ENCODE results near the gene OPN4.

The OPN4 gene

DNA sequence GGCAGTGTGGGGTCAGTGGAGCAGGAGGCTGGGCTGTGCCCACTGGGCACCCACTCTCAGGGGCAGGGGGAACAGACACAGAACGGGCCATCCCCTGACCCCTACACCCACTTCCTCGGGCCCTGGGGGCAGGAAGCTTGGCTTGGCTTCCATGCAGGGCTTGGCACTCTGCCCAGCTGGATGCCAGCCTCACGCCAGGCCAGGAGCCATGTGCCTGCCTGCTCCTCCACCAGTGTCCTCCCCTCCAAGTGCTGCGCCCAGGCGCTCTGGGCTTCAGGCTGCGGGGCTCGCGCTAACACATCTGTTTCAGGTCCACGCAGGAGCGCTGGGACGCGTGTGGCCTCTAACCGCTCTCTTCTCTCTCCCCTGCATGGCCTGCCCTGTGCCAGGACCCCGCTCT is 26.7 kb downstream of the OPN4 start:
- no peak for DNase-seq

DNA sequence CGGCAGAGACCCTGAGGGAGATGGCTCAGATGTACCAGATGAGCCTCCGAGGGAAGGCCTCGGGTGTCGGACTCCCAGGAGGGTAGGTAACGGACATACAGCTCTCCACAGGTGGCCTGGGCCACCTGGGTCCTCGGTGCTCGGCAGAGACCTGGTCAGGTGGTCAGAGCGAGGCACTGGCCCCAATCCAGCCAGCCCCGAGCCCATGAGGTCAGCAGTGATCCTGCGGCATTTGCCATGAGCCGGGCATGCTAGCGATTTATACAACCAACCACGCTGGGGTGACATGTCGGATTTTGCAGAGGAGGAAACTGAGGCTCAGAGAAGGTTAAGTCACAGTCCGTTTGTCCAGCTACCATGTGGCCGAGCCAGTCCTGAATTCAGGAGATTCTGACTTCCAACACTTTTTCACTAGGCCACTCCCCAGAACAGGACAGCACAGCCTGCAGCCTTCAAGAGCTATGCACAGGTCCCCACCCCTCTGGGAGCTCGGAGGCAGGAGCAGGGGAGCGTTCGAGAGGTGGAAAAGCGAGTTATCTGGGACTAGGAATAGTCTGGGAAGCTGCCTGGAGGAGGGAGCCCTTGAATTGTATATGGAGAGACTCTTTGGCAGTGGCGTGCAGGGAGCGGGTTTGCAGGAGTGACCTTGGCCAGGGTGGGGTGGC is 27.5 kb downstream of the OPN4 start:
- DNase-seq = no peak

DNA sequence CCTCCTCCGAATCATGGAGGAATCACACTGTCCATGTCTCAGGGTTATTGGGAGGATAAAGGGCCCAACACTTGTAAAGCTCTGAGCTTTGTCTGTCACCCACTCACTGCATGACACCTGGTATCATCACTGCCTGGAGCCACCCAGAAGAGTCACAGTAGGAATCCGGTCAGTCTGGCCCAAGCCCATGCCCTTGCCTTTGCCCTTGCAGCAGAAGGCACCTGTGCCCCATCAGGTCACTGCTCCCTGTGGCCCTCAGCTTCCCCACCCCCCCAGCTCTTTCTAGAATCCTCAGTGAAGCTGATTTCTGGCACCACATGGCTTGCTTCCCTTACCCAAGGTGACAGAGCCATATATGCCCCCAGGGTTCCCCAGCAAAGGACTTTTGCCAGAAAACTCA is 28.3 kb downstream of the OPN4 start:
- no peak for DNase-seq

DNA sequence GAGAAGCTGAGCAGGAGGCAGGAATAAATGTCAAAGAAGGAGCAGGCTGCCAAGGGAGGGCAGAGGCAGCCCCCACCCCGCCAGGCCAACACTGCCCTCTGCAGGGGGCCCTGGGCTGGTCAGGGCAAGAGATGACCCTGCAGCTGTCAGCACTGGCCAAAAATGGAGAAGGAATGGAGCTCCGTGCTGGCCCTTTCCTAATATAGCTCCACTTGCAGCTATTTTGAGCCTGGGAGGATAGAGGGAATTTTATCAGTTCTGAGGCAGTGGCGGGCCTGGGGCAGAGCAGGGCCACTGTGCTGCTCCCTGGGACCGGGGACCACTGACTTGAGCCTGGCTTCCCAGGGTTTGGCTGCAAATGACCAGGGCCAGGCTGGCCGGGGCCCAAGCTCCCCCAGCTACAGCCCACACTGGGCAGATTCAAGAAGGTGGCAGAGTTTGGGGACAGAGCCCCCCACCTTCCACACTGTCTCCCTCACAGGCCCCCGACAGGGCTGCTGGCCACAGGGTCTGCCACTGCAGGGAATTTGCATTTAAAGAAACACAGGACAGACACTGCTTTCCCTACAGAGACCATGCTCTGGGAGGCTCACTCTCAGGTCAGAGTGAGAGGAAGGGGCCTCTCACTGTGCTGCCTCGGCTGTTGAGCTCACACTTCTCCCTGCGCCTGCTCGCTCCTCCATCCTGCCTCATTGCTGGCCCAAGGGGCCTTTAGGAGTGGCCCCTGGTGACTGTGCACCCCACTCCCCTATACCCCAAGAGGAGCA is 30.2 kb downstream of the OPN4 start:
- no peak for DNase-seq

DNA sequence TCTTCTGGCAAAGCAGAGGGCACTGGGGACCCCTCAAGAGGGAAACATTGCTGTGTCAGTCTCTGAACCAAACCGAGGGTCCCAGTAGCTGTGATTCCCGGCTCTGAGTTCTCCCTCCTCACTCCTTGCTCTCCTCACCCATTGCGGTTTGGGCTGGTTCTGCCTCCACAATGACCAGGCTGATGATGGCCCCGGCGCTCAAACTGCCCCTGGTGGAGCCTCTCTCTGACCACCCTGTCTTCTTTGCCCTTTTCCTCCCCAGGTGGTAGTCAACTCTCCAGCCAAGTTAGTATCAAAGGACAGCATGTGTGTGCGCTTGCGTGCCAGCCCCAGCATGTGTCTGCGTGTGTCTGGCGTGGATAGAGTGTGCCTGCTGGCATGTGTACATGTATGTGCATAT is 31.1 kb downstream of the OPN4 start:
- no peak for DNase-seq

DNA sequence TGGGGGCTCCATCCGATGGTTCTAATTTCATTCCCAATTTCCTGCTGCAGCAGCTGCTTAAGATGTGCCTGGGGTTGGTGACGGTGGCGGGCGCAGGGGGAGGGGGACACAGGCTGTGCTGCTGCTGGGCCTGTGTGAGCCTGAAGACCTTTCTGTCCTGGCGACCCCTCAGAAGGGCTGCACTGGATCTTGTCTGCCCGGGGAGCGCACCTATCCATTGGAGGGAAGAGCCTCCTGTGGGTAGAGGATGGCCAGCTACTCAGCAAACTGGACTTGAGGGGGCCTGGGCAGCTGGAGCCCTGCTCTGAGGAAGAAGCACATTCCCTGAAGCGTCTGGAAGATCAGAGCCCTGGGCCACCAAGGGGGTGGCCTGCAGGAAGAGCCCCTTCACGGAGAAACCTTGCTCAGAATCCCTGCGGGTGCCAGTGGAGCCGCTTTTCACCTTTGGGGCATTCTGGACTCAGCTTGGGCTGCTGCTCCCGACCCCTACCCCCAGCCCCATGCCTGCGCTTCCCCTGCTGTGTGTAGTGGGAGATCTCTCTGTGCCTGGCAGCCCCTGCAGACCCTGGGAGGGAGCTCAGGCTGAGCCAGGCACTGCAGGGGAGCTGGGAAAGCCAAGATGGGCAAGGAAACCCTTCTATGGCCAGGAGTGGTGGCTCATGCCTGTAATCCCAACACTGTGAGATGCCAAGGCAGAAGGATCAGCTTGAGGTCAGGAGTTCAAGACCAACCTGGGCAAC is 31.7 kb downstream of the OPN4 start:
- DNase-seq = no peak

DNA sequence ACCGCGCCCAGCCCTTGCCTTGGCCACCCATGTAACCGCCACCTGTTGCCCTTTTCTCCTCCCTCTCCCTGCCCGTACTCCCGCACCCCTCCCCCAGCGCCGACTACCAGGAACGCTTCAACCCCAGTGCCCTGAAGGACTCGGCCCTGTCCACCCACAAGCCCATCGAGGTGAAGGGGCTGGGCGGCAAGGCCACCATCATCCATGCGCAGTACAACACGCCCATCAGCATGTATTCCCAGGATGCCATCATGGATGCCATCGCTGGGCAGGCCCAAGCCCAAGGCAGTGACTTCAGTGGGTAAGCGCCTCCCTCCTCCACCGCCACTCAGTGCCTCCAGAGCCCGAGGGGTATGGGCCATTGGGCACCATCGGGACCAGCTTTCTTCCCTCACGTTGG is 32.6 kb downstream of the OPN4 start:
- DNase-seq = no peak

DNA sequence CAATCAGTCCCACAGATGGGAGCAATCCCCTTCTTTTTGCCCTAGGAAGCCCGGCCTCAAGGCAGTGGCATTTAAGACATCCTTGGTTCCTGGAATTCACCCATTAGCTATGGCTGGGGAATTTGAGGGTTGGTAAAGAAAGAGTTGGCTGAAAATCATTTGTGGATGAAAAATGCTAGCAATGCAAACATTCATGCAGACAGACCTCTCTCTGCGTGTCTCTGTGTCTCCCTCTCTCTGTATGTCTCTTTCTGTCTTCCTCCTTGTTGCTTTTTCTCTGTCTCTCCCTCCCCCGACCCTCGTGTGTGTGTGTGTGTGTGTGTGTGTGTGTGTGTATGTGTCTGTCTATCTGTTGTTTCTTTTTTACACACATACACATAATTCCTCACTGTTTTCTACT is 33.4 kb downstream of the OPN4 start:
- DNase-seq = no peak

DNA sequence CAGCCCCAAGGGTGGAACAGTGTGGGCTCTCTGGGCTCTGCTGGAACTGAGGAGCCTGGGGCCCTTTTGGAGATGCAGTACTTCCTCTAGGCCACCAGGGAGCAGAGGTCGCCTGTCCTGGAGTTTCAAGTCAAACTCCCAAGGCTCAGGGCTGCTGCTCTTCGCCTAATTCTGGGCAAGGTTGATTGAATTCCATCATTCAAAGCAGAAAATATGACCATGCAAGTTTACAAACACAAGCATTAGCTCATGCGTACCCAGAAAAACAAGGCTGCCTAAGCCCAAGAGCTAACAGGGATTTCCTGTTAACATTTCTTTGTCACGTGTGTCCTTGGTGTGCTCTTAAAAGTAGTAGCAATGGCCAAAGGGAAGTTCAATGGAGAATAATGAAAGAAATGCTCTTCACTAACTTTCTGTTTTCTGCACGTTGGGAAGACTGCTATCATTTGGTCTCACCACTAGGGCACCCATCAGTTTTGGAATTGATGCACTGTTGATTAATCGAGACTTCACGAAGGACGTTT is 34.1 kb downstream of the OPN4 start:
- peak; percentile 61 for DNase-seq

DNA sequence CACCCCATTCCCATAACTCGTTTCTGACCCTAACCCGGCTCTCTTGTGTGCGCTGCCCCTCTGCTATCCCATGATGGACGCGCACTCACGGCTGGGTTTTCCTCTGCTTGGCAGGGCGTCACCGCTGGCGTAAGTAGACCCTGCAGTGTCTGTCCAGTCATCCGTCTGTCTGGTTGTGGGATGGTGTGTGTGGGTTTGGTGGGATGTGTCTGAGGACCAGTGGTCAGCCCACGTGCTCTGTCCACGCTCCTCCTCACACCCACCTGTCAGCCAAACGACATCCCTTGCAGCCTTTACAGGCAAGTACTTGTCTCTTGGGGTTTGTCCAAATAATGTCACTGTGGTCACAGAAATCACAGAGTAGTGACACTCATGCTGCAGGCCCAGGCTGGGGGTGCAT is 34.8 kb downstream of the OPN4 start:
- DNase-seq = no peak

DNA sequence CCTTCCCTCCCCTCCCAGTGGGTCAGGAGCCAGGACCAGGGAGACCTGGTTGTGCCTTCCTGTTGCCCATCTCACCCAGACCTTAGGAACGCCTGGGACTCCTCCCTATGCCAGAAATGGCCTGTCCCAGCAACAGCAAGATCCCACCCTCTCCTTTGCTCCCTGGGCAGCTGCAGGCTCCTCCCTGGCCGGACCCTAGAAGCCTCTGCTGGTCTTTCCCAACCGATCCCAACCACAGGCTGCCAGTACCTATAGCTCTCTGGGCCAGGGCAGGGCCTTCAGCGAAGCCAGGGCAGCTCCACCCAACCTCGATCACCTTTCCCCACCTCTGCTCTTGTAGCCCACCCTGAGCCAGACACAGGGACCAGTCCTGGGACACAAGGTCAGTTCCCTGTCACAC is 35.9 kb downstream of the OPN4 start:
- no peak for DNase-seq

DNA sequence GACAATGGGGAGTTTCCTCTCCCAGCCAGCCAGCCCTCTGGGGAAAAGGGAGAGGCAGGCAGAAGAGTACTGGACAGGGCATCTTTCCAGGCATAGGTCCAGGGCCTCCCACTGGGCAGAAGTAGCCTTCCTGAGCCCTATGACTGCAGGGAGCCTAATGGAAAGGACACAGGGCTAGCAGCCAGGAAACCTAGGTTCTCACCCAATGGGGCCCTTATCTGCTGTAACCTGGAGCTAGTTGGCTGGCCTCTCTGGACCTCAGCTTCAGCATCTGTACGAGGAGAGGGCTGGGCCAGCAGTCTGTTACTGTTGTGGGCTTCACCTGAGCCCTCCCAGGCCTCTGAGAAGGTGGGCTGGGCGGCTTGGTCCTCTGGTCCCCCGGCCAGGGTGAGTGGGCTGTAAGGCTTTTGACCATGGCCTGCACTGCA is 36.3 kb downstream of the OPN4 start:
- no peak for DNase-seq

DNA sequence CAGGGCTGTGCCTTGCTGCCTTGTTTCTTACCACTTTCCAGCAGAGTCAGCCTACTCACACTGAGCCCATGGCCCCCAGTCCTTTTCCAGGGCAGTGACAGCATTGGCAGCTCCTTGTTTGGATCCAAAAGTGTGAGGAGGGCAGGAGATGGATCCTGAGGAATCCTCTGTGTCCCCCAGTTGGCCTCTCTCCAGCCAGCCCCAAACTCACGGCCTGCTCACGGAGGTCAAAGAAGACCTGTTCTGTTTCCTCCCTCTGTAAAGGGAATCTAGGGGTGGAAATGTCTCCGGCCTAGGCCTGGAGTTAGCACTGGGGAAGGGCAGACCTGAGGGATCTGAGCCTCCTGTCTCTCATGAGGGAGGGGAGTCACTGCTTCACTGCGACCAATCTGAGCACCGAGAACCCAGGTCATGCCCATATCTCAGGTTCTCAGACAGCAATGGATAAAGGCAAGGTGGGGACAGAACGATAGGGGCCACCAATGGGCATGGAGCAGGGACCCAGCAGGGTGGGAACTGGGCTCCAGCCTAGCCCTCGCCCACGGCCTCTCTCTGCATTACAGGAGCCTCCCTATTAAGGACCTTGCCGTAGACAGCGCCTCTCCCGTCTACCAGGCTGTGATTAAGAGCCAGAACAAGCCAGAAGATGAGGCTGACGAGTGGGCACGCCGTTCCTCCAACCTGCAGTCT is 37.1 kb downstream of the OPN4 start:
- DNase-seq = no peak

DNA sequence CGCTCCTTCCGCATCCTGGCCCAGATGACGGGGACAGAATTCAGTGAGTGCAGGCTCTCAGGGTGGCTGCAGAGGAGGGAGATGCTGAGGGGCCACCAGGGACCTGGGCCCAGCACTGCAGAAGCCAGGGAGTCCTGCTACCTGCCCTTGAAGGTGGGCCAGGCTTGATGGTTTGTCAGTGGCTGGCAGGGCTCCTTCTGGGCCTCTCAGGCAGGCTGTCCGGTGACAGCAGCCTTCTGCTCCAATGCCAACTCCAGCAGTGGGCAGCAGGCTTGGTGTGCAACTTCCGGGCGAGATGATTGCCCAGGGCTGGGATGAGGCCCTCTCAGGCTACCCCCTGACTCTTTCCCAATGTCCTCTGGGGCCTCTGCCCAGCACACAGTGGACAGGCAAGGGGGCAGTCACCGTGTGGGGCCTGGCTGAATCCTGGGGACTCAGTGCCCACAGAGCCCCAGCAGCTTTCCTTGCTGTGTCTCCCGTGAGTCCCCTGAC is 37.7 kb downstream of the OPN4 start:
- no peak for DNase-seq

DNA sequence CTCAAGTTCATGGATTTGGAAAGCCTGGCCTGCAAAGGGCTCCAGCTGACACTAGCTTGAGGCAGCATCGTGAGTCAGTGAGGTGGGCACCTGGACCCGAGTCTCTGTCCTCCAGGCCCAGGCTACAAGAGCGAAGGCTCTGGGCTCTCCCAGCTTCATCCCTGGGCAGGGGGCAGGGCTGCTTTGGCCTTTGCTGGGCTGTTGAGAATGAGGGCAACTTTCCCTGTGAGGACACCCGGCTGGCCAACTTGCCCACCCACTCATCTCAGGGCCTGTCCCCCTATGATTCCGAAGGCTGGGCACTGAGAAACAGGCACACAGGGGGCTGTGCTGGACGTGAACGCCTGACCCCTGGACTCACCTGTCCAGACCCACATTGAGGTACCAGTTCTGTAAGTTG is 38.3 kb downstream of the OPN4 start:
- DNase-seq = no peak

DNA sequence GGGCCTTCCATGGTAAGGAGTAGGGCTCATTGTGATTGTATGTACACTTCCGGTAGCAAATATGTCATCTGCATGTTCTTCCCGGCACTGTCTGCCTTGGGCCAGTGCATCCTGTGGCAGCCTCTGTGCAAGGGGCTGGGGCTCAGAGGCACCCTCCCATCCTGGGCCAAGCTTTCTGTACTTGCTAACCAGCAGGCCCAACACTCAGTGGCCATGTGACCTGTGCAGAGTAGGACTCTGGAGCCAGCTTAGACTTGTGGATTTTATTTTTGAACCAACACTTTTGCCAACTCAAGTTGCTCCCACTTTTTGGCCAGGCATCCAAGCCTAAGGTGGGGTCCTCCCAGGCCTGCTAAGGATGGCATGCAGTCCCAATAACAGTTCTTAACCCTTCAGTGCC is 38.9 kb downstream of the OPN4 start:
- no peak for DNase-seq

DNA sequence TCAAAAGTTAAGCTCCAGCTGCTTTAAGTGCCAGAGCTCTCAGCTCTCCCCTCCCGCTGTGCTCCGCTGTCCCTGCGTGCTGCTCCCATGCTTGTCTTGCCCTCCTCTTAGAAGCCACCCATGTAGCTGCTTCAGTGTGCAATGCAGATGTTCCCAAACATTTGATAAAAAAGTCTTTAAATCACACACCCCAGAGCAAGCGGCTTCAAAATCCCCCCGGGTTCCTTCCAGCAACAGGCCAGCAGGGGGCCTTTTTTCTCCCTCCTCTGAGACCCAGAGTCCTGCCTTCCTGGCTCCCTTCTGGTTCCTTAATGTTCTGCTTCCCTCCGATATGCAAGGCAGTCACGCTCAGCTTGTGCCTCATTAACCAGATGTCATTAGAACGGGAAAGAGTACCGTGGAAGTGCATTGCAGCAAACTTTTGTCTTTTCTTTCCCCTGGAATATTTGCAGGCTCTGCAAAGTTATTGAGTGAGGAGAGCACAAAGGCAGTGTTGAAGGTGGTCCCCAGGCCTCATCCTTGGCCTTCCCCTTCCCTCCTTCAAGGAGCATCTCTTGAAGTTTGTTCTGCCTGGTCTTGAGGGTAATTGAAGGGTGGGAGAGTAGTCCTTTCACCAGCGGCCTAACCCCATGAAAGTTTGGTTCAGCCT is 39.5 kb downstream of the OPN4 start:
- DNase-seq = peak; percentile 54

DNA sequence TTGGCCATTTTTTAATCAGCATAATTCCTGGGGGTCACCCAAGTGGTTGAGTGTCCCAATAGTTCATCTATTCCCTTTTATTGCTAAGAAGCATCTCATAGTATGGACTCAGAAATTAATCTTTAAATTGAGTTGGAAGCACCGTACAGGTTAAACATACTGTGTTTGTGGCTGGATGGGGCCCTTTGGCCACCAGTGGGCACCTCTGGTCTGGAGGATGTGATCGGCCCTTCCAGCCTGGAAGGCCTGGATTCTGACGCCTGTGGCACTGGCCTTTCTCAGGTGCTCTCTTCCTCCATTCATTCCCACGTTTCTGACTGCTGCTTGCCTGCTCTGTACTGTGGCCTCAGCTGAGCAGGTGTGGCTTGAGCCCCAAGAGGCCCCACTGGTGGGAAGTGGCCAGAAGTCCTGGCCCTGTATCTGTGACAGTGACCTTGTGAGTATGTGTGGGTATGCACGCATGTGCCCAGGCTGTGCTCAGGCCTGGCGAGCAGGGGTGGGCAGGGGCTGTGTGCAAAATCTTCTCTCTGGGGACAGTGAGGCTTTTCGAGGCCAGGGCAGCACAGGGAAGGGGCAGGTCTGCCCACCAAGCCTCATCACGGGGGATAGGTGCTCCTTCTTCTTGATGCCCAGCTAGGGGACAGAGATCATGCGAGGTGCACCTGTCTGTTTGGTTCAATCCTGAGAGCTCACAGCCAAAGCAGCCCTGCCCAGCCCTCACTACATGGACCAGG is 44.0 kb downstream of the OPN4 start:
- no peak for DNase-seq

DNA sequence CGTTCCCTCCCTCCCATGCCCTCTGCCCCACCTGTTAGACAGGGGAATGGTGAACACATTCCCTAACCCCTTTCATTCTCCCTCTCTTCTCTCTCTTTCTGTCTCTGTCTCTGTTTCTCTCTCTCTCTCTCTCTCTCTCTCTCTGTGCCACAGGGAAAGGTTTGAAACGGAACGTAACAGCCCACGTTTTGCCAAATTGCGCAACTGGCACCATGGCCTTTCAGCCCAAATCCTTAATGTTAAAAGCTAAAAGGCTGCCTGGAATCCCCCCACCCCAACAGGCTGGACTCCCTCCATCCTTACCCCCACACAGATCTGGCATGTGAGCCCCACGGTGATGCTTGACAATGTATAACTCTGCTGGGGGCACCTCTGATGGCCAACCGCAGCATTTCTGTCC is 44.8 kb downstream of the OPN4 start:
- no peak for DNase-seq

DNA sequence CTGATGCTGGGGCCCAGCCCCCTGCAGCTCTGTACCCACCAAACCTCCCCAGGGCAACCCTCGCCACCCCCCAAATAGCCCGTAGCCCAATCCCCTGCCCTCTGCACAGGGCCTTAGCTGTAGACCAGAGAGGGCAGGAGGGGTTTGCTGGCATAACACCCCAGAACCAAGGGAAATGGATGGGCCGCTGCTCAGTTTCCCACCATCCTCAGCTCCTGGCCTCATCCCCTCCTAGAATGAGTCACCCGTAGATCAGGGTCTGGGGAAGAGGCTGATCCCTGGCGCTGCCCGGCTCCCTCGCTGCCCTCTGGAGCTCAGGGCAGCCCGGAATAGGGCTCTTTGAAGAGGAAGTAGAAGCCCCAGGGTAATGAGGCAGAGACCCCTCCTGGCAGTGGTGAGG is 45.2 kb downstream of the OPN4 start:
- DNase-seq = no peak

DNA sequence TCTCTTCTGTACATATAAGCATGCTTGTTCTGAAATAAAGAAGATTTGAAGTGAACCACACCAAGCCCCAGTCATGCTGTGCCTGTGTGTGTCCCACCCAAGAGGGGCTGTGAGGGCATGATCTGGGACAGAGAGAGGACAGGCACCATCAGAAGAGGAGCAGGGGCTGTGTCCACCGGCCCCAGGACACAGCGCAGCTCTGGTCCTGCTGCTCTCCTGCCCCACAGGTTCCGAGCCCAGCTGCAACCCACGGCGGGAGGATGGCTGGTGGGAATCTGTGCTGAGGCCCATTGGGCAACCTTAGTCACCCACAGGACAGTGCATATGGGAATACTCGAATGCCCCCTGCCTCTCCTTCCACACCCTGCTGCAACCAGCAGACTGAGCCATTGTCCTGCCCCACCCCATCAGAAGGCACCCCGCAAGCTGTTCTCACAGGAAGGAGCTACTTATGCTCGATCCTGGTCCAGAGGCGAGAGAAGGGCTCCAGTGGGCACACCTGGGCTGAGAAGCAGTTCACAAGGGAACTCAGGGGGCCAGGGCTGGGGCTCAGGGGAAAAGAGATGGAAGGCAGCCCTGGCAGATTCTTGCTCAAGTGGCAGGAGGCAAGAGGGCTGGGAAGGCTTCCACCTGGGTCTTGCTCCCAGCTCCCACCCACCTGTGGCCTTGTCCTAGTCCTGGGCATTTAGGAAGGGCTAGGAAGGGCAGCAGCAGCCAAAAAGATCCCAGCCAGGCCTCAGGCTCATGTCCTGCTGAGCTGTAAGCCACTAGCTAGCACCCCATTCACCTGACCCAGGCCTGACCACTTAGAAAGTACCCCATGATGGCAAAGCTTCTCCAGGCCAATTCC is 45.9 kb downstream of the OPN4 start:
- DNase-seq = no peak
